ENCODE measurements around the gene DUSP22.

The DUSP22 gene

DNA sequence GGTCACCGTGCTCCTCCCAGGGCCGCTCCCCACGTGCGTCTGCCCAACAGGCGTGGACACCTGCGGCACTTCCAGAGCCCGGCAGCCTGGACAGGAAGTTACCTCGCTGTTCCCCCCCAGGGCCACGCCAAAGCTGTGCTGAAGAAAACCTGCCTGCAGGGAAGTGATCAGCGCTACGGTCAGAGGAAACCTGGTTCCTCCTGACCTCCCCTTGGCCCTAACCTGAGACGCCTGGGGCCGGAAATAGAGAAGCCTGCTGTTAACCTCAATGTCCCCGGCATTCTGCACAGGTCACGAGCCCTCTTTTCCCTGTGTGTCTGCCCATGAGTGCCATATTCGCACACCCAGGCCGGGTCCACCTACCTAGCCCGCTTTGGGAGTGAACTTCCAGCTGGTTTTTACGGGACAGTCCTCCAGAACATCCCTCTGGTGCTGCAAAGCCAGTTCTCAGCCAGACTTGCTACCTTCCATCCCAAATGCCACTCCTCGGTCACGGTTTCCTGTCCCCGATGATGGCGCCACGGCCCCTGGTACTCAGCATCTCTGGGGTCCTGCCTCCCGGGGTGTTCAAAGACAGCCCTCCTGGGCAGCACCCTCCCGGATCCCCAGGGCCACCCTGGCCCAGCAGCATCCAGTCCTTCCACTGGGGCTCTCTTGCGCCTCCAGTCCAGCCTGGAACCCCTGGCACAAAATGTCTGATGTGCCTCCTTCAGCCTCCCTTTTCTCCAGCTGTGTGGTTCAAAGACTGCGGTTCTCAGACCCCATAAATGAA lies 87.3 kb downstream of the DUSP22 start:
- H3K27me3 ChIP-seq (ENCODE audit: control insufficient read depth, insufficient read depth, low read length): peaks cover 8% of the 10 kb centered on the region; the same call in 1 of the 2 replicates
- H3K27ac ChIP-seq (ENCODE audit: low read depth, low read length): no peak overlapping the region
- no peaks in the 10 kb centered on the region for H3K36me3 ChIP-seq (ENCODE audit: control insufficient read depth, insufficient read depth, low read length)
- no peak overlapping the region for H3K9ac ChIP-seq (ENCODE audit: low read length)
- no peak overlapping the region for H3K4me3 ChIP-seq (ENCODE audit: low read depth, low read length)
- peaks cover 40% of the 10 kb centered on the region; the same call in 1 of the 2 replicates for H3K9me3 ChIP-seq (ENCODE audit: control insufficient read depth, insufficient read depth, low read depth, low read length)
- H3K4me1 ChIP-seq (ENCODE audit: control insufficient read depth, insufficient read depth, low read length): no peaks in the 10 kb centered on the region

DNA sequence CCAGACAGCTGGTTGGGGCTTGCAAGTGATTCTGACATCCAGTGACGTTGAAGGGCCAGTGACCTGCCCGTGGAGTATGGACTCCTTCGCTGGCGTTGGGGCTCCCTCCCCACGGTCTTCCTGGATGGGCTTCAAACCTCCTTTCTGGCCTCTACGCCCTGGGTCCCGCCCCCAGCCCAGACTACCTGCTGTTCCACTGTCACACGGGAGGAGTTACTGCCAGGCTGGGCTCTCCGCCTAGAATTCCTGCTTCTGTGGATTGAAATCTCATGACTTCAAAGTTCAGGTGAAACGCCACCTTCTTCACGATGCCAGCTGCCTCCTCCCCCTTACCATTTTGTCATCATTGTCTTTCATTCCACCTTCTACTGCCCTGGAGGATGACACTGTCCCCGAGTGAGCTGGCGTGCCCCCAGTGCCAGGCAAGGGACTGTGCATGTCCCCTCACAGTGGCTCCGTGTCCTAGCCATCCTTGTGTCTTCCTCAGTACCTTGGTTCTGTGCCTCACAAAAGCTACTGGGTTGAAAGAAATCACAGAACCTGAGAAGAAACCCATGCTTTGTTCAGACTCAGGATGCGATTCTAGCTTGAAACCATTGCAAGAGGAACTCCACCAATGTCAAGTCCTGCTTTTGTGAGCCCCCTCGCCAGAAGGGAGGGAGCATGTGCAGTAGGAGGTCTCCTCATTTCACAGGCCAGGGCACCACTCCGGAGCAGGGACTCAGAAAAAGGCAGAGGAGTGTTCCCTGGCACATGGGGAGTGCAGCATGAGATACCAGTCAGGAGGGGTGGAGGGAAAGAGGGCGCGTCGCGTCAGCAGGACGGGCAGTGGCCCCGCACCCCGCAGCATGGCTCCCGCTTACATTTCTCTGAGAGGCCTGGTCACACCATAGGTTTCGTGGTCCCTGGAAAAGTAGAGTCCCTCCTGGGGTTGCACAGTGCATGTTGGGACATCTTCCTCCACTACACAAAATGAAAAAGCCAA lies 88.2 kb downstream of the DUSP22 start:
- H3K27ac ChIP-seq (ENCODE audit: low read depth, low read length): no peak overlapping the region
- no peak overlapping the region for H3K4me3 ChIP-seq (ENCODE audit: low read depth, low read length)
- peaks cover 10% of the 10 kb centered on the region; the same call in 1 of the 2 replicates for H3K27me3 ChIP-seq (ENCODE audit: control insufficient read depth, insufficient read depth, low read length)
- H3K36me3 ChIP-seq (ENCODE audit: control insufficient read depth, insufficient read depth, low read length): no peaks in the 10 kb centered on the region
- H3K9ac ChIP-seq (ENCODE audit: low read length): no peak overlapping the region
- H3K4me1 ChIP-seq (ENCODE audit: control insufficient read depth, insufficient read depth, low read length): no peaks in the 10 kb centered on the region
- H3K9me3 ChIP-seq (ENCODE audit: control insufficient read depth, insufficient read depth, low read depth, low read length): peaks cover 36% of the 10 kb centered on the region; the same call in 1 of the 2 replicates

DNA sequence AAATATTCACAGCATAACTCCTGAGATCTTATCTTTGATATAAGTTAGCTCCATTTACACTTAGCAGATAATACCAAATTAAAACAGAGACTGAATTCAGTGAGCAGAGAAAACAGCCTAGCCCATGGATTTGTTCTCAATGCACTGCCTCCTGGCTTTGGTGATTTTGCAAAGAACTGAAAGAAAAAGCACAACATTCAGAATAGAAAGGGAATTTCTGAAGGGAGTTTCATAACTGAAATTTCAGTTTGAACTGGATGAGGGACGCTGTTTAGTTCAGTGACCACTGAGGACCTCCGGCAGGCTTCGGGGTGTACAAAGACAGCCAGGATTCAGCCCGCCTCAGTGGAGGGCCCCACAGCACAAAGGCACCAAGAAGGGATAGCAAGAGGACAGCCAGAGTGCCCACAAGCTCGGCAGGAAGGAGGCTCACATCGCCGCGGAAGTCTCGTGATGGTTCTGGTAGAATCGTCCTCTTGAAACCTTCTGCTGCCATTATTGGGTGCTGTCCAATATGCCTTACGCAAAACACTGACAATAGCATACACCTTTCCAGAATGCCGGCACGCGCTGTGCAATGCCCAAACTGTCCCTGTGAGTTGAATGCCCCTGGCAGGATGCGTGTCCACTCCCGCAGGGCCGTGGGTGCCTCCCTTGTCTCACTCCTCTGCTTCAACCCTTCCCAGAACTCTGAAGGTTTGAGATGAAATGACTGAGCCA lies 89.6 kb downstream of the DUSP22 start:
- no peaks in the 10 kb centered on the region for H3K36me3 ChIP-seq (ENCODE audit: control insufficient read depth, insufficient read depth, low read length)
- H3K4me1 ChIP-seq (ENCODE audit: control insufficient read depth, insufficient read depth, low read length): no peaks in the 10 kb centered on the region
- H3K9ac ChIP-seq (ENCODE audit: low read length): no peak overlapping the region
- H3K27me3 ChIP-seq (ENCODE audit: control insufficient read depth, insufficient read depth, low read length): peaks cover 18% of the 10 kb centered on the region; the same call in 1 of the 2 replicates
- H3K4me3 ChIP-seq (ENCODE audit: low read depth, low read length): no peak overlapping the region
- no peak overlapping the region for H3K27ac ChIP-seq (ENCODE audit: low read depth, low read length)
- peaks cover 36% of the 10 kb centered on the region; the same call in 1 of the 2 replicates for H3K9me3 ChIP-seq (ENCODE audit: control insufficient read depth, insufficient read depth, low read depth, low read length)

DNA sequence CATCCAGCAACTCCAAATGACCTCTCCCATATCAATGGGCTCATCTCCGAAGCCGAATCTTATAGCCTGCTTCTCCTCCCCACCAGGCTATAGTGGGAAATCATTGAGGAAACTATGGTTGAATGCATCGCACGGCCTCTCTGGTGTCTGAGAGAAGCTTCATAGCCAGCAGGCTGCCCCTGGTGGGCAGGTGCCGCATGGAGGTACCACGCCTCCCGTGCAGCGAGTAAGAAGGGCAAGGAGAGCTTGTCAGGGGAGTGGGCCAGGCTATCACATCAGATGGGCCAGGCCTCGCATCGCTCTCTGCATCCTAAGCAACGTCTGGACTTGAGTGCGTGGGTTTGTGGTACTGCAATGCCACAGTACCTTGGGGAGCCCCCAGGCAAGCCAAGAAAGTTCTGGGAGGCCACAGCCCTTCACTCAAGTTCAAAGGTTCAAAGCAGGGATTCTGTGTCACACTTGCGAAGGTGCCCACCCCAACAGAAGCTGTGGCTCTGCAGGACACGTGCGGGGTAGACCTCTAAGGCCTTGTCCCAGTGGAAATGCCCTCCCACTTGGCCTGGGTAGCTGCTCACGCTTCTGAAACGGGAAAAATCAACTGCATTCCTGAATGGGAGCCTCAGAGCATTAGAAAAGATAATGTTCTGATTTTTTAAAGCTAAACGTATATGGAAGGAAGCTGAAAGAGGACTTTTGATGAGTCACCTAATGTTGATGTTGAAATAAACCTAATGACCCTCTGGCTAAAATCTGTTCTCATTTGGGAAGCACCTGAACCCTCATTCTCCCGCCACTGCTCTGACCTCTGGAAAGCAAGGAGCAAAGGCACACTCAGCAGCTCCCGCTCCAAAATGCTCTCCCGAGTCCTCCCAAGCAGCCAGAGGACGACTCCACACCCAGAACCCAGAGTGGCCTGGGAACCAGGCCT lies 90.9 kb downstream of the DUSP22 start:
- H3K27me3 ChIP-seq (ENCODE audit: control insufficient read depth, insufficient read depth, low read length): peaks cover 26% of the 10 kb centered on the region
- H3K9me3 ChIP-seq (ENCODE audit: control insufficient read depth, insufficient read depth, low read depth, low read length): peaks cover 33% of the 10 kb centered on the region; the same call in 1 of the 2 replicates
- H3K27ac ChIP-seq (ENCODE audit: low read depth, low read length): no peak overlapping the region
- H3K9ac ChIP-seq (ENCODE audit: low read length): no peak overlapping the region
- H3K4me1 ChIP-seq (ENCODE audit: control insufficient read depth, insufficient read depth, low read length): no peaks in the 10 kb centered on the region
- H3K4me3 ChIP-seq (ENCODE audit: low read depth, low read length): no peak overlapping the region
- no peaks in the 10 kb centered on the region for H3K36me3 ChIP-seq (ENCODE audit: control insufficient read depth, insufficient read depth, low read length)

DNA sequence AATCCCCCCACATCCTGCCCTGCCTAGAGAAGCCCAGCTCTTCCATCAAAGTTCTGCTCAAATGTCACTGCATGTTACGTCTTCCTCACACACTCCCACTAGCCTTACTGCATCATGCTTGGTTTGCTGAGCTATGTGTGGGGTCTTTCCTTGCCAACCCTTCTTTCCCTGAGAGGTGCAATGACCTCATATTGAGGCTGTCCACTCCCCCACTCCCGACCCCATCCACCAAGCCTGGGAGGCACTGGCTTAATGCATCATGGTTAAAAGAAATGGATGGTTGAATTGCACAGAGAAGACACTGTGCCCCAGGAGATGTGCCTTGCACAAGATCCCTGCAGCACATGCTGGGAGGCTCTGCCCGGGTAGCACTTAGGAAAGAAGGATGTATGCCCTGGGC lies 91.6 kb downstream of the DUSP22 start:
- H3K4me3 ChIP-seq (ENCODE audit: low read depth, low read length): no peak overlapping the region
- no peaks in the 10 kb centered on the region for H3K4me1 ChIP-seq (ENCODE audit: control insufficient read depth, insufficient read depth, low read length)
- no peak overlapping the region for H3K27ac ChIP-seq (ENCODE audit: low read depth, low read length)
- H3K9me3 ChIP-seq (ENCODE audit: control insufficient read depth, insufficient read depth, low read depth, low read length): peaks cover 29% of the 10 kb centered on the region; the same call in 1 of the 2 replicates
- peaks cover 34% of the 10 kb centered on the region for H3K27me3 ChIP-seq (ENCODE audit: control insufficient read depth, insufficient read depth, low read length)
- H3K9ac ChIP-seq (ENCODE audit: low read length): no peak overlapping the region
- H3K36me3 ChIP-seq (ENCODE audit: control insufficient read depth, insufficient read depth, low read length): no peaks in the 10 kb centered on the region

DNA sequence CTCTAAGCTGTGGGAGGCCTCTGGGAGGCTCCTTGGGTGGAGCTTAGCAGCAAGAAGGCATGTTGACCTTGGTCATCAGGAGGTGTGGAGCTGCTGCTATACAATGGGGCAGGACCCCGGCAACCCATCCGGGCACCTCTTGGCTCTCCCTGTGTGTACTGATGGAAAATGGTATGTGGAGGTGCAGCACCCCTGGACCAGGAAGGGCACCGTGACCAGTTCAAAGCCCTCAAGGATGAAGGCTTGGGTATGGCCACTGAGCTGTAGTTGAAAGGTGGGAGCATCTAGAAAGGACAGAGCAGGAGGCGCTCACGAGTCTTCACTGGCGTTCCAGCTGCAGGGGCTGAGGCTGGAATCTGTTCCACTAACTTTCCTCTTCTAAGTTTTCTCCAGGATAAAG lies 92.6 kb downstream of the DUSP22 start:
- Histone ChIP-seq H3K27me3 (ENCODE audit: control insufficient read depth, insufficient read depth, low read length) (peaks cover 44% of the 10 kb centered on the region), H3K9ac (ENCODE audit: low read length) (no peak overlapping the region), H3K36me3 (ENCODE audit: control insufficient read depth, insufficient read depth, low read length) (no peaks in the 10 kb centered on the region), H3K9me3 (ENCODE audit: control insufficient read depth, insufficient read depth, low read depth, low read length) (peaks cover 20% of the 10 kb centered on the region; the same call in 1 of the 2 replicates), H3K4me3 (ENCODE audit: low read depth, low read length) (no peak overlapping the region), H3K4me1 (ENCODE audit: control insufficient read depth, insufficient read depth, low read length) (no peaks in the 10 kb centered on the region), H3K27ac (ENCODE audit: low read depth, low read length) (no peak overlapping the region)

DNA sequence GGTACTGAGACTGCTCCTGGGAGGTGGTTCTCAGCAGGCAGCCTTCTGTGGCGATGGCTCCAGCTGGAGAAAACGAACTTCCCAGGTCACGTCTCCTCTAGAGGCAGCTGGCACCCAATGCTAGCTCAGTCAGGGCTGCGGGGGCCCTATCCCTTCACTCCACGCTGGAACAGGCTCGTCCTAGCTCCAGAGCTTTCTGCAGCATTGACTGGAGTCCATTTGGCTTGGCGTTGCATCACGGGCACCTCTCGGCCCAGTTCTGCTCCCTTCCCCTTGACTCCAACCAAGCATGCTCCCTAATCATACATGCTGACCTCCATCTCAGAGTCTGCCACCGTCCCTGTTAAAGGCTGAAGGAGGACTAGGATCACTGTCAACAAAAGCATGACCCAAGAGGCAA lies 93.3 kb downstream of the DUSP22 start:
- peaks cover 48% of the 10 kb centered on the region for H3K27me3 ChIP-seq (ENCODE audit: control insufficient read depth, insufficient read depth, low read length)
- no peak overlapping the region for H3K9ac ChIP-seq (ENCODE audit: low read length)
- no peak overlapping the region for H3K4me3 ChIP-seq (ENCODE audit: low read depth, low read length)
- H3K27ac ChIP-seq (ENCODE audit: low read depth, low read length): no peak overlapping the region
- no peaks in the 10 kb centered on the region for H3K36me3 ChIP-seq (ENCODE audit: control insufficient read depth, insufficient read depth, low read length)
- H3K9me3 ChIP-seq (ENCODE audit: control insufficient read depth, insufficient read depth, low read depth, low read length): peaks cover 13% of the 10 kb centered on the region; the same call in 1 of the 2 replicates
- H3K4me1 ChIP-seq (ENCODE audit: control insufficient read depth, insufficient read depth, low read length): no peaks in the 10 kb centered on the region

DNA sequence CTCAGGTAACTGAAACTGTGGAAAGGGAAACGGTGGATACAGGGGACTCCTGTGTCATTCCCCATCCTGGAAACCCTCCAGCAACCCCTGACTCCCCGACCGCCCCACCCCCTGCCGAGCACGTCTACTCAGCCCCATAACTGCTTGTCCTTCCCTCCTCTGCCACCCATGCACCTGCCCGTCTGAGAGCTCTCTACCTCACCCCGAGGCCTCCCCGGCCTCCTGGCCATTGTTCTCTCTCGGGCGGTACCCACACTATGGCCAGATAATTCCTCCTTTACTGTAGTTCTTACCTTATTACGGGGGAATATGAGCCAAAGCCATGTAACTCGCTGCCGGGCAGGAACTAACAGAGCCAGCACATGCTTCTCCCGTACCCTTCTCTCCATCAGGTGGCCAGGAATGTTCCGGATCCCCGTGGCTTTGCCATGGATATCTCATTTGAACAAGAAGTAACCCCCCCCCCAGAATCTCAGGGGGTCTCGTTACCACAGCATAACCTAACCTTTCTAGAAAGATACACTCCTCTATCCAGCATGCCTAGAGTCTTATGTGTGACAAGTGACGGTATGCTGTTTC lies 94.5 kb downstream of the DUSP22 start:
- H3K4me1 ChIP-seq (ENCODE audit: control insufficient read depth, insufficient read depth, low read length): no peaks in the 10 kb centered on the region
- H3K36me3 ChIP-seq (ENCODE audit: control insufficient read depth, insufficient read depth, low read length): no peaks in the 10 kb centered on the region
- no peak overlapping the region for H3K9ac ChIP-seq (ENCODE audit: low read length)
- H3K27me3 ChIP-seq (ENCODE audit: control insufficient read depth, insufficient read depth, low read length): peaks cover 57% of the 10 kb centered on the region
- H3K9me3 ChIP-seq (ENCODE audit: control insufficient read depth, insufficient read depth, low read depth, low read length): peaks cover 4% of the 10 kb centered on the region; the same call in 1 of the 2 replicates
- H3K27ac ChIP-seq (ENCODE audit: low read depth, low read length): no peak overlapping the region
- H3K4me3 ChIP-seq (ENCODE audit: low read depth, low read length): no peak overlapping the region

DNA sequence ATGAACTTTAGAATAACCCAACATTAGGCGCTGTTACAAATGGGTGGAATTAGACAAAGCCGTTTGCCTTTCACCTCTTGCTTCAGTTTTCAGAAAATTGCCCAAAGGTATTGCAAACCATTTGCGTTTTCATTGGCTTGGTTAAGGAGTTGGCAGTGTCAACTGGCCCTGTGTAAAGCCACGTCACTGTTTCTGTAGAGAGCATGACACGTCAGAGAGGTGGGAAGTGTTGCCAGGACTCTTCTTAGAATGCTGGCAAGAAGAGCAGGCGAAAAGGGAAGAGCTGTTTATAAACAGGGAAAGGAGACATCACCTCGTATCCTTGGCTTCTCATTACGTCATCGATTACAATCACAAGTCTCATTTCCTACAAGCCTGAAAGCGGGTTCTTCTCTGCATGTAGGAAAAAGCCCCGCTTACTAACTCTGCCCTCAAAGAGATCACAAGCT lies 95.0 kb downstream of the DUSP22 start:
- Histone ChIP-seq H3K27ac (ENCODE audit: low read depth, low read length) (no peak overlapping the region), H3K27me3 (ENCODE audit: control insufficient read depth, insufficient read depth, low read length) (peaks cover 63% of the 10 kb centered on the region), H3K36me3 (ENCODE audit: control insufficient read depth, insufficient read depth, low read length) (no peaks in the 10 kb centered on the region), H3K4me1 (ENCODE audit: control insufficient read depth, insufficient read depth, low read length) (no peaks in the 10 kb centered on the region), H3K9ac (ENCODE audit: low read length) (no peak overlapping the region), H3K9me3 (ENCODE audit: control insufficient read depth, insufficient read depth, low read depth, low read length) (no peaks in the 10 kb centered on the region), H3K4me3 (ENCODE audit: low read depth, low read length) (no peak overlapping the region)
